ENCODE measurements around the gene EEPD1. TPM values are rescaled to one million over a fixed set of nuclear protein-coding genes. Genes with fewer than 3 reads are reported as not detected.

The EEPD1 gene
- total RNA-seq, 1 experiment from 2014 or later, result 7.8 TPM

- TF ChIP-seq ZNF512 (CRISPR knock-in tag; IDR thresholded peaks at IDR 0.05; ENCODE audit: borderline replicate concordance) (no peak), JUN (CRISPR knock-in tag; IDR thresholded peaks at IDR 0.05) (no peak), KAT7 (CRISPR knock-in tag; IDR thresholded peaks at IDR 0.05; ENCODE audit: borderline replicate concordance) (no peak), JAZF1 (CRISPR knock-in tag; IDR thresholded peaks at IDR 0.05) (no peak), ERG (CRISPR knock-in tag; IDR thresholded peaks at IDR 0.05) (no peak), ZMAT4 (CRISPR knock-in tag; IDR thresholded peaks at IDR 0.05) (no peak), ETV6 (CRISPR knock-in tag; IDR thresholded peaks at IDR 0.05) (no peak)
These were observed 122.8 kb downstream of the EEPD1 start (continued) for GRCh38 chr7:36275735-36276284.

- no peak for DNase-seq (ENCODE audit: low spot score)
- ChIA-PET CTCF (interaction anchor here (1.1 to 1.6 kb wide), 2 partner anchors 11 to 42 kb away, joined by 4 to 5 read pairs; no protein-coding TSS in a partner anchor), POLR2A (no interaction called here)
- H3K4me1 Mint-ChIP-seq, result peaks cover 89% of the 10 kb centered on the region
- 0 out of 2 replicates have a peak, but pooled peaks have one; percentile 40 for TF ChIP-seq ETV6 (CRISPR knock-in tag; IDR thresholded peaks at IDR 0.05)
- no peak for TF ChIP-seq SOX15 (CRISPR knock-in tag; IDR thresholded peaks at IDR 0.05)
- H3K27me3 Mint-ChIP-seq (ENCODE audit: low read depth), result no peaks in the 10 kb centered on the region; the same call in 1 of the 2 replicates
- ATAC-seq, result no peak
- H3K27ac Mint-ChIP-seq, result peak overlapping the region; percentile 90
- no peak overlapping the region for H3K4me3 Mint-ChIP-seq
- no peaks in the 10 kb centered on the region for H3K9me3 Mint-ChIP-seq
- no peaks in the 10 kb centered on the region for H3K36me3 Mint-ChIP-seq
These were observed 123.6 kb downstream of the EEPD1 start for GRCh38 chr7:36276428-36277248.

GRCh38 chr7:36277249-36277542, 124.1 kb downstream of the EEPD1 start:
- no peak for ATAC-seq

More at GRCh38 chr7:36277249-36277542, 124.1 kb downstream of the EEPD1 start:
- Mint-ChIP-seq H3K36me3 (no peaks in the 10 kb centered on the region), H3K9me3 (no peaks in the 10 kb centered on the region), H3K4me3 (no peak overlapping the region; the same call in 1 of the 2 replicates), H3K4me1 (peaks cover 95% of the 10 kb centered on the region), H3K27me3 (ENCODE audit: low read depth) (no peaks in the 10 kb centered on the region; the same call in 1 of the 2 replicates), H3K27ac (peak overlapping the region; percentile 90)
- CTCF ChIA-PET, result interaction anchor here (1.1 to 1.6 kb wide), 3 partner anchors 10 to 114 kb away, joined by 4 to 6 read pairs (median 5); no protein-coding TSS in a partner anchor
- POLR2A ChIA-PET, result no interaction called here
- no peak for DNase-seq (ENCODE audit: low spot score)
- no peak for TF ChIP-seq ZNF425 (CRISPR knock-in tag; conservative IDR thresholded peaks at IDR 0.05)
- 0 out of 2 replicates have a peak, but pooled peaks have one; percentile 22 for TF ChIP-seq ZNF423 (CRISPR knock-in tag; IDR thresholded peaks at IDR 0.05)
- TF ChIP-seq SOX15 (CRISPR knock-in tag; IDR thresholded peaks at IDR 0.05), result no peak
- TF ChIP-seq E2F5 (CRISPR knock-in tag; IDR thresholded peaks at IDR 0.05), result no peak
- no peak for TF ChIP-seq ZNF219 (CRISPR knock-in tag; IDR thresholded peaks at IDR 0.05; ENCODE audit: borderline replicate concordance)
- no peak for TF ChIP-seq SMAD4 (CRISPR knock-in tag; IDR thresholded peaks at IDR 0.05)
- 0 out of 2 replicates have a peak, but pooled peaks have one; percentile 53 for TF ChIP-seq FOXK1 (CRISPR knock-in tag; IDR thresholded peaks at IDR 0.05)
- no peak for TF ChIP-seq ETV6 (CRISPR knock-in tag; IDR thresholded peaks at IDR 0.05)
- no peak for TF ChIP-seq GTF2I (CRISPR knock-in tag; conservative IDR thresholded peaks at IDR 0.05)
- no peak for TF ChIP-seq ERG (CRISPR knock-in tag; IDR thresholded peaks at IDR 0.05)
- no peak for TF ChIP-seq PRRX2 (CRISPR knock-in tag; IDR thresholded peaks at IDR 0.05)
- no peak for TF ChIP-seq TEAD1 (CRISPR knock-in tag; IDR thresholded peaks at IDR 0.05)
